Measurements from ENCODE around the gene ALOXE3. TPM values are rescaled to one million over a fixed set of nuclear protein-coding genes. Genes with fewer than 3 reads are reported as not detected.

ALOXE3 gene
- total and polyA plus RNA-seq, 4 donors: not detected

- ATAC-seq (ENCODE audit: low FRiP score): peak; percentile 66
- Histone ChIP-seq H3K9me3 (ENCODE audit: control insufficient read depth, low read length) (no peaks in the 10 kb centered on the region), H3K4me3 (ENCODE audit: low read length in 2 of 2) (peak overlapping the region; percentile 74 to 93), H3K4me1 (ENCODE audit: control insufficient read depth in 1 of 2, insufficient read depth in 2 of 2, low read length in 2 of 2) (no peaks in the 10 kb centered on the region), H3K27me3 (ENCODE audit: control insufficient read depth in 1 of 2, insufficient read depth in 2 of 2, low read length in 1 of 2) (no peaks in the 10 kb centered on the region), H3K27ac (ENCODE audit: low read depth in 1 of 2, low read length in 2 of 2) (peak overlapping the region; percentile 90 to 100), H3K36me3 (ENCODE audit: control insufficient read depth in 1 of 2, insufficient read depth in 2 of 2, low read length in 1 of 2) (peaks cover 1 to 32% of the 10 kb centered on the region in 2 donors)
- peak; percentile 96 to 98 for DNase-seq
- intact Hi-C loops (cut with DNase I): loop anchor here in 1 of 2 donors (5.0 to 10.0 kb wide), 2 partner anchors 466 to 579 kb away; partner anchors contain the start of genes TP53 and WRAP53
- 0 to 1% methylated on average over 37 to 38 of the region's 38 CpGs for WGBS, 2 donors
Measured at GRCh38 chr17:8151120-8151640, 32.9 kb upstream of the ALOXE3 start.

- Histone ChIP-seq H3K36me3 (ENCODE audit: control insufficient read depth in 1 of 2, insufficient read depth in 2 of 2, low read length in 1 of 2) (peaks cover 7 to 37% of the 10 kb centered on the region in 2 donors), H3K27me3 (ENCODE audit: control insufficient read depth in 1 of 2, insufficient read depth in 2 of 2, low read length in 1 of 2) (no peaks in the 10 kb centered on the region), H3K4me3 (ENCODE audit: low read length in 2 of 2) (peak overlapping the region in 1 of 2 donors; percentile 4), H3K4me1 (ENCODE audit: control insufficient read depth in 1 of 2, insufficient read depth in 2 of 2, low read length in 2 of 2) (no peaks in the 10 kb centered on the region), H3K9me3 (ENCODE audit: control insufficient read depth, low read length) (no peaks in the 10 kb centered on the region), H3K27ac (ENCODE audit: low read depth in 1 of 2, low read length in 2 of 2) (peak overlapping the region in 1 of 2 donors; percentile 49)
- DNase-seq (peak; percentile 54 to 68), ATAC-seq (ENCODE audit: low FRiP score) (no peak)
- intact Hi-C loops (cut with DNase I): loop anchor here in 1 of 2 donors (5.0 to 10.0 kb wide), 2 partner anchors 466 to 578 kb away; partner anchors contain the start of genes TP53 and WRAP53
- 60 to 62% methylated on average over 18 of the region's 18 CpGs for WGBS, 2 donors
Measured at GRCh38 chr17:8150194-8151119, 32.1 kb upstream of the ALOXE3 start.

- peak; percentile 47 to 79 for DNase-seq
- Histone ChIP-seq H3K9me3 (ENCODE audit: control insufficient read depth, low read length) (no peaks in the 10 kb centered on the region), H3K4me3 (ENCODE audit: low read length in 2 of 2) (no peak overlapping the region), H3K4me1 (ENCODE audit: control insufficient read depth in 1 of 2, insufficient read depth in 2 of 2, low read length in 2 of 2) (no peaks in the 10 kb centered on the region), H3K27me3 (ENCODE audit: control insufficient read depth in 1 of 2, insufficient read depth in 2 of 2, low read length in 1 of 2) (no peaks in the 10 kb centered on the region), H3K27ac (ENCODE audit: low read depth in 1 of 2, low read length in 2 of 2) (peak overlapping the region in 1 of 2 donors; percentile 4), H3K36me3 (ENCODE audit: control insufficient read depth in 1 of 2, insufficient read depth in 2 of 2, low read length in 1 of 2) (peaks cover 7 to 41% of the 10 kb centered on the region in 2 donors)
- intact Hi-C loops (cut with DNase I): loop anchor here in 1 of 2 donors (5.0 to 10.0 kb wide), 2 partner anchors 465 to 577 kb away; partner anchors contain the start of genes TP53 and WRAP53
- ATAC-seq (ENCODE audit: low FRiP score): no peak
- 87 to 92% methylated on average over 29 of the region's 29 CpGs for WGBS, 2 donors
Measured at GRCh38 chr17:8149419-8150193, 31.3 kb upstream of the ALOXE3 start.

- H3K27me3 ChIP-seq (ENCODE audit: control insufficient read depth in 1 of 2, insufficient read depth in 2 of 2, low read length in 1 of 2): no peaks in the 10 kb centered on the region
- H3K4me3 ChIP-seq (ENCODE audit: low read length in 2 of 2): no peak overlapping the region
- ATAC-seq (ENCODE audit: low FRiP score): no peak
- no peaks in the 10 kb centered on the region for H3K4me1 ChIP-seq (ENCODE audit: control insufficient read depth in 1 of 2, insufficient read depth in 2 of 2, low read length in 2 of 2)
- H3K9me3 ChIP-seq (ENCODE audit: control insufficient read depth, low read length): no peaks in the 10 kb centered on the region
- DNase-seq: no peak
- intact Hi-C loops (cut with DNase I): no loop called here
- peaks cover 7 to 46% of the 10 kb centered on the region in 2 donors for H3K36me3 ChIP-seq (ENCODE audit: control insufficient read depth in 1 of 2, insufficient read depth in 2 of 2, low read length in 1 of 2)
- WGBS, 2 donors: 87% methylated on average over 13 of the region's 13 CpGs
- H3K27ac ChIP-seq (ENCODE audit: low read depth in 1 of 2, low read length in 2 of 2): peak overlapping the region in 1 of 2 donors; percentile 17
Measured at GRCh38 chr17:8148560-8148959, 30.2 kb upstream of the ALOXE3 start.

- H3K9me3 ChIP-seq (ENCODE audit: control insufficient read depth, low read length): no peaks in the 10 kb centered on the region
- DNase-seq (no peak), ATAC-seq (ENCODE audit: low FRiP score) (no peak)
- WGBS, 2 donors: 85 to 87% methylated on average over 13 of the region's 13 CpGs
- no peaks in the 10 kb centered on the region for H3K4me1 ChIP-seq (ENCODE audit: control insufficient read depth in 1 of 2, insufficient read depth in 2 of 2, low read length in 2 of 2)
- H3K36me3 ChIP-seq (ENCODE audit: control insufficient read depth in 1 of 2, insufficient read depth in 2 of 2, low read length in 1 of 2): peaks cover 7 to 47% of the 10 kb centered on the region in 2 donors
- intact Hi-C loops (cut with DNase I): no loop called here
- no peak overlapping the region for H3K27ac ChIP-seq (ENCODE audit: low read depth in 1 of 2, low read length in 2 of 2)
- H3K27me3 ChIP-seq (ENCODE audit: control insufficient read depth in 1 of 2, insufficient read depth in 2 of 2, low read length in 1 of 2): no peaks in the 10 kb centered on the region
- no peak overlapping the region for H3K4me3 ChIP-seq (ENCODE audit: low read length in 2 of 2)
Measured at GRCh38 chr17:8147805-8148404, 29.6 kb upstream of the ALOXE3 start.

GRCh38 chr17:8147141-8147804 lies 29.0 kb upstream of the ALOXE3 start:
- no peaks in the 10 kb centered on the region for H3K9me3 ChIP-seq (ENCODE audit: control insufficient read depth, low read length)
- H3K4me1 ChIP-seq (ENCODE audit: control insufficient read depth in 1 of 2, insufficient read depth in 2 of 2, low read length in 2 of 2): no peaks in the 10 kb centered on the region
- ATAC-seq (ENCODE audit: low FRiP score): no peak
- no peaks in the 10 kb centered on the region for H3K27me3 ChIP-seq (ENCODE audit: control insufficient read depth in 1 of 2, insufficient read depth in 2 of 2, low read length in 1 of 2)
- WGBS, 2 donors: 82 to 88% methylated on average over 24 to 26 of the region's 26 CpGs
- DNase-seq: peak in 1 of 2 donors; percentile 48
- intact Hi-C loops (cut with DNase I): no loop called here
- no peak overlapping the region for H3K27ac ChIP-seq (ENCODE audit: low read depth in 1 of 2, low read length in 2 of 2)
- peaks cover 7 to 53% of the 10 kb centered on the region in 2 donors for H3K36me3 ChIP-seq (ENCODE audit: control insufficient read depth in 1 of 2, insufficient read depth in 2 of 2, low read length in 1 of 2)
- no peak overlapping the region for H3K4me3 ChIP-seq (ENCODE audit: low read length in 2 of 2)

- DNase-seq (no peak), ATAC-seq (ENCODE audit: low FRiP score) (no peak)
- 89 to 93% methylated on average over 14 of the region's 14 CpGs for WGBS, 2 donors
- Histone ChIP-seq H3K27me3 (ENCODE audit: control insufficient read depth in 1 of 2, insufficient read depth in 2 of 2, low read length in 1 of 2) (no peaks in the 10 kb centered on the region), H3K4me3 (ENCODE audit: low read length in 2 of 2) (no peak overlapping the region), H3K4me1 (ENCODE audit: control insufficient read depth in 1 of 2, insufficient read depth in 2 of 2, low read length in 2 of 2) (no peaks in the 10 kb centered on the region), H3K9me3 (ENCODE audit: control insufficient read depth, low read length) (no peaks in the 10 kb centered on the region), H3K36me3 (ENCODE audit: control insufficient read depth in 1 of 2, insufficient read depth in 2 of 2, low read length in 1 of 2) (peaks cover 7 to 60% of the 10 kb centered on the region in 2 donors), H3K27ac (ENCODE audit: low read depth in 1 of 2, low read length in 2 of 2) (peak overlapping the region in 1 of 2 donors; percentile 2)
- intact Hi-C loops (cut with DNase I): no loop called here
Measured at GRCh38 chr17:8146381-8147140, 28.2 kb upstream of the ALOXE3 start.
